GM10266 (cell line): ENCODE measurements around the gene NKAIN2.

ENCODE experiments used
- DNase-seq: peaks from one replicate; pipeline ENCODE4 v3.0.0; 2012; ENCODE audit errors: extremely low spot score
- TF ChIP-seq, protein P1 (sequence below): IDR thresholded peaks from 2 replicates; pipeline ENCODE4 v1.5.1; 2012; ENCODE audit warnings: mild to moderate bottlenecking, low read depth; ENCODE audit not compliant: control insufficient read depth, insufficient read depth; ENCODE audit errors: missing control alignments

Gene NKAIN2

DNA sequence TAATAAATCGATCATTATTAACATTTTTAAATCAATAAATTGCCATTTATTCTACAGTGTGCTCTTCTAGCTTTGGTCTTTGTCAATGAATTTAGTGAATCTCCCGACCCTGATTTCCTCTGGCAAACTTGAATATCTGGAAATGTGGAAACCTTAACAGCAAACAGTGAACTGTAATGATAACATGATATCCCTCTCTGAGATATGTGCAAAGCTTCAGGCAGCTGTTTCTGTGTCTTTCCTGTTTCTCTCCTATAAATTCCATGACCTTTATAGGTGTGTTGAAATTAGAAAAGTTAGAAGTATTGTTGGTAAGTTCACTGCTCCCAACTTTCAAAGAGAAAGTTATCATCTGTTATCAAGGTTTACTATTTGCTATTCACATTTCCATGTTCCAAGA, 939.8 kb downstream of the NKAIN2 start:
- no peak for DNase-seq
- TF ChIP-seq, protein P1, sequence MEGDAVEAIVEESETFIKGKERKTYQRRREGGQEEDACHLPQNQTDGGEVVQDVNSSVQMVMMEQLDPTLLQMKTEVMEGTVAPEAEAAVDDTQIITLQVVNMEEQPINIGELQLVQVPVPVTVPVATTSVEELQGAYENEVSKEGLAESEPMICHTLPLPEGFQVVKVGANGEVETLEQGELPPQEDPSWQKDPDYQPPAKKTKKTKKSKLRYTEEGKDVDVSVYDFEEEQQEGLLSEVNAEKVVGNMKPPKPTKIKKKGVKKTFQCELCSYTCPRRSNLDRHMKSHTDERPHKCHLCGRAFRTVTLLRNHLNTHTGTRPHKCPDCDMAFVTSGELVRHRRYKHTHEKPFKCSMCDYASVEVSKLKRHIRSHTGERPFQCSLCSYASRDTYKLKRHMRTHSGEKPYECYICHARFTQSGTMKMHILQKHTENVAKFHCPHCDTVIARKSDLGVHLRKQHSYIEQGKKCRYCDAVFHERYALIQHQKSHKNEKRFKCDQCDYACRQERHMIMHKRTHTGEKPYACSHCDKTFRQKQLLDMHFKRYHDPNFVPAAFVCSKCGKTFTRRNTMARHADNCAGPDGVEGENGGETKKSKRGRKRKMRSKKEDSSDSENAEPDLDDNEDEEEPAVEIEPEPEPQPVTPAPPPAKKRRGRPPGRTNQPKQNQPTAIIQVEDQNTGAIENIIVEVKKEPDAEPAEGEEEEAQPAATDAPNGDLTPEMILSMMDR = no peak

DNA sequence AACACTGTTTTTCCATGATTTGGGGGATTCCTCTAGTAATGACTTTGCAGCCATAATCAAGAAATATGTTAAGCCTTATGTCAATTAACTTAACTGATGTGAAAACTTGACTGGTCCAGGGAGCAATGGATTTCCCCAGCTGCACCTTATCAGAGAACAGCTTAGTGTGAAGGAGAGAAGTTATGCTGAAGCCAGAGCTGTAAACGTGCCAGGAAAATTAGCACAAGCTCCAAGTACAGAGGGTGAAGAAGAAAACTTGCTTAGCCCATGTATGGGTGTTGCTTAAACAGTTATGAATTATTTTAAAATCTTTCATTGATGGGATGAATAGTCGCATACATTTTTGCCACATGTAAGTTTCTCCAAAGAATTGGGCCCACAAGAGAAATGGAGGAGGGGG, 943.7 kb downstream of the NKAIN2 start:
- TF ChIP-seq, protein P1 = no peak
- no peak for DNase-seq

DNA sequence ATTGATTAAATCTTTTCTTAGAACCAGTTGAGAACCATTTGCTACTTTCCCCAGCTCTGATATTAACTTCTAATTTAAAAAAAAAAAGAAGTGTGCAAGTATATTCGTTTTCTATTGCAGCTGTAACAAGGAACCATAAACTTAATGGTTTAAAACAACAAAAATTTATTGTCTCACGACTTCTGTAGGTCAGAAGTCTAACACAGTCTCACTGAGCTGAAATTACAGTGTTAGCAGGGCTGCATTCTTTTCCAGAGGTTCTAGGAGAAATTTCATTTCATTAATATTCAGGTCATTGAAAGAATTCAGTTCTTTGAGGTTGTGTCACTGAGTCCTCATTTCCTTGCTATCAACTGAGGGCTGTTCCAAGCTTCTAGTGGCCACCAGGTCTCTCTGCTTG, 945.1 kb downstream of the NKAIN2 start:
- TF ChIP-seq, protein P1 = no peak
- no peak for DNase-seq

DNA sequence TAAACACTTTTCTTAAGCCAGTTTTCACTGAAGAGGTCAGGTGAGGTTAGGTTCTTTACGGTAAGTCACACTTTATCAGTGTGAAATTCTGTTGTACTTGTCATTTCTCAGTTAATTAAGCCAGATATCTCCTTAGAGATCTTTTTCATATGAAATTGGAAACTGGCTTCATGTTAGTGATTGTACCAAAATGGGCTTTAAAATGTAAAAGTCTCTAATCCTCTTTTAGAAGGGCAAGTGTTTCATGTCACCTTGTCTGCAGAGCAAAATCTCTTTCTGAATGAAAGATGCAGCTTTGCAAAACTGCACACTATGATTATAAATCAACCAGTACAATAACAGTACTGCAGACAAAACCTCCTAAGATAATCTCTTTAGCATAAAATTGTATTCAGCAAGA, 949.3 kb downstream of the NKAIN2 start:
- no peak for DNase-seq
- TF ChIP-seq, protein P1 = no peak

DNA sequence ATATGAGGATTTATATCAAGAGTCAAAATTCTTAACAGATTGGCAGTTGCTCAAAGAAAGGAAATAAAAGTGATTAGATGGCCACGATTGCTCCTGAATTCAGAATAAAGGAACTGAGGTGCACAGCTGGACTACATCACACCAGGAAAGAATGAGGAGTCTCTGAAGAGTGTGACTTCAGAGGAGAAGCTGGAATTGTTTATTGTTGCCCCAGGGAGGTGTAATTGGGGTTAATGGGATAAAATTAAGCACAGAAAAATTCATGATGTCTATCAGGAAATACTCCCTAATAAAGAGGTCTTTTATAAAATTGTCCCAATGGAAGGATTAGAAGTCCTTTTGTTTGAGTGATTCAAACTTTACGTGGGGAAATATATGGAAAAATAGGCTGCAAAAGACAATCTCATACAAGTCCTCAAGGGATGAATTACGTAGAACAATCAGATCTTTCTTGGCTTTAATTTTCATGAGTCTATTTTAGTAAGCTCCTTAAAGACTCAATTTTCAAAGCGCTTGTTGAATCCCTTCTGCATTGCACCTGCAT, 950.0 kb downstream of the NKAIN2 start:
- TF ChIP-seq, protein P1 = no peak
- DNase-seq = no peak

DNA sequence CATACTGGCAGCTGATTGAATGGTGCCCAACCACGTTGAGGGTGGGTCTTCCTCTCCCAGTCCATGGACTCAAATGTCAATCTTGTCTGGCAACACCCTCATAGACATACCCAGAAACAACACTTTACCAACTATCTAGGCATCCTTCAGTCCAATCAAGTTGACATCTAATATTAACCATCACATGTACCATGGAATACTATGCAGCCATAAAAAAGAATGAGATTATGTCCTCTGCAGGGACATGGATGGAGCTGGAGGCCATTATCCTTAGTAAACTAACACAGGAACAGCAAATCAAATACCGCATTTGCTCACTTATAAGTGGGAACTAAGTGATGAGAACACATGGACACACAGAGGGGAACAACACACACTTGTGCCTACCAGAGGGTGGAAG, 951.7 kb downstream of the NKAIN2 start:
- TF ChIP-seq, protein P1 = no peak
- DNase-seq = no peak

DNA sequence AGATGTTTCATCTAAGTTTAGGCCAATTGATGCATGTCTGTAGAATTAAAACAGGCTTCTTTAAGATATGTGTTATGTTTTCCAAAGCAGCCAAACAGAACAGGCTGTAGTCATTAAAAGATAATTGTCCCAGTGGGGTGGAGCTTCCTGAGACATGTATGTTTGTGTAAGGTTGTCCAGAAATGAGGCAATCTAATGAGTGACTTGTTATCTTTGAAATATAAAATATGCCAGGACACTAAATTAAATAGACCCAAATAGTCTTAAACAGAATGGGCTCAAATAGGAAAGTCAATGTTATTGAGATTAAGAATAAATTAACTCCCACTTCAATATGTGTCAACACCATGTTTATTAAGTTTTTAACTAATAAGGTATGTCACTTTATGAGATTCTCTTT, 953.9 kb downstream of the NKAIN2 start:
- no peak for DNase-seq

More for the DNA sequence above, 953.9 kb downstream of the NKAIN2 start:
- TF ChIP-seq, protein P1 = no peak
